HEK293 (cell line): ENCODE measurements around the gene CCDC178.

Experiments
- CTCF ChIA-PET: fragments of 350-600 bp; formaldehyde crosslinking; extraction: SDS; loops from one replicate; lab custom pipeline; 2021; ENCODE audit warnings: antibody characterized with exemption; lab: Yijun Ruan, JAX
- POLR2A ChIA-PET: fragments of 300-600 bp; formaldehyde crosslinking; extraction: SDS; loops from one replicate; lab custom pipeline; 2020; ENCODE audit warnings: antibody characterized with exemption, inconsistent platforms; lab: Yijun Ruan, JAX
- H3K27ac ChIP-seq: fragments of 200-500 bp; sonication (Bioruptor generic); 2 replicates; pipeline ENCODE4 v1.5.1; 2014; ENCODE audit warnings: low read depth, low read length, control low read depth, inconsistent platforms; ENCODE audit errors: extremely low read depth
- H3K36me3 ChIP-seq, 2 experiments: fragments of 200-500 bp in 1 of 2; sonication (Bioruptor generic) in 1 of 2; 1 replicate in 1 of 2; 2 replicates in 1 of 2; pipeline ENCODE4 v1.5.1; 2014 to 2017; ENCODE audit warnings: inconsistent platforms in 2 of 2, low read length in 2 of 2; ENCODE audit not compliant: control insufficient read depth in 2 of 2, insufficient read depth in 1 of 2
- H3K4me1 ChIP-seq: fragments of 200-500 bp; sonication (Bioruptor generic); 2 replicates; pipeline ENCODE4 v1.5.1; 2014; ENCODE audit warnings: mild to moderate bottlenecking, low read length, inconsistent platforms; ENCODE audit not compliant: control insufficient read depth, insufficient read depth
- H3K4me3 ChIP-seq: 2 replicates; pipeline ENCODE4 v1.5.1; 2011; ENCODE audit warnings: low read depth, mild to moderate bottlenecking, control low read depth, low read length, moderate library complexity
- H3K9me3 ChIP-seq: fragments of 200-500 bp; sonication (Bioruptor generic); 2 replicates; pipeline ENCODE4 v1.5.1; 2014; ENCODE audit warnings: low read depth, low read length, inconsistent platforms; ENCODE audit not compliant: control insufficient read depth, insufficient read depth
- BCL11B ChIP-seq: fragments of 450-650 bp; formaldehyde crosslinking; IDR thresholded peaks from 2 replicates; pipeline ENCODE4 v1.5.1; 2016; ENCODE audit warnings: low read depth, missing biosample characterization, missing genetic modification characterization
- HOXA7 ChIP-seq: sonication (generic); formaldehyde crosslinking; IDR thresholded peaks from 2 replicates; pipeline ENCODE4 v1.8.1; 2022; ENCODE audit warnings: missing genetic modification reagents, borderline replicate concordance
- KLF8 ChIP-seq: fragments of 450-650 bp; formaldehyde crosslinking; IDR thresholded peaks from 2 replicates; pipeline ENCODE4 v1.5.1; 2016; ENCODE audit warnings: missing biosample characterization, missing genetic modification characterization
- MZF1 ChIP-seq: fragments of 450-650 bp; formaldehyde crosslinking; IDR thresholded peaks from 2 replicates; pipeline ENCODE4 v1.5.1; 2017; ENCODE audit warnings: missing biosample characterization, missing genetic modification characterization, borderline replicate concordance
- PRDM10 ChIP-seq: fragments of 450-650 bp; formaldehyde crosslinking; IDR thresholded peaks from 2 replicates; pipeline ENCODE4 v1.5.1; 2016; ENCODE audit warnings: missing biosample characterization, missing genetic modification characterization
- ZBTB10 ChIP-seq: fragments of 450-650 bp; formaldehyde crosslinking; IDR thresholded peaks from 2 replicates; pipeline ENCODE4 v1.5.1; 2016; ENCODE audit warnings: missing biosample characterization, missing genetic modification characterization
- ZBTB48 ChIP-seq: fragments of 450-650 bp; formaldehyde crosslinking; IDR thresholded peaks from 2 replicates; pipeline ENCODE4 v1.5.1; 2016; ENCODE audit warnings: missing biosample characterization, missing genetic modification characterization
- ZBTB7A ChIP-seq: fragments of 450-650 bp; formaldehyde crosslinking; IDR thresholded peaks from 2 replicates; pipeline ENCODE4 v1.5.1; 2016; ENCODE audit warnings: low read depth, missing biosample characterization, missing genetic modification characterization
- ZFHX2 ChIP-seq: fragments of 450-650 bp; formaldehyde crosslinking; conservative IDR thresholded peaks from 2 replicates; pipeline ENCODE4 v1.5.1; 2016; ENCODE audit warnings: missing biosample characterization, missing genetic modification characterization
- ZNF335 ChIP-seq: fragments of 450-650 bp; formaldehyde crosslinking; conservative IDR thresholded peaks from 2 replicates; pipeline ENCODE4 v1.5.1; 2016; ENCODE audit warnings: missing biosample characterization, missing genetic modification characterization
- ZNF449 ChIP-seq: fragments of 450-650 bp; formaldehyde crosslinking; IDR thresholded peaks from 2 replicates; pipeline ENCODE4 v1.5.1; 2017; ENCODE audit warnings: missing biosample characterization, mild to moderate bottlenecking, missing genetic modification characterization, moderate library complexity
- ZNF624 ChIP-seq: fragments of 450-650 bp; formaldehyde crosslinking; IDR thresholded peaks from 2 replicates; pipeline ENCODE4 v1.5.1; 2017; ENCODE audit warnings: missing biosample characterization, missing genetic modification characterization
- ZNF645 ChIP-seq: fragments of 450-650 bp; formaldehyde crosslinking; IDR thresholded peaks from 2 replicates; pipeline ENCODE4; 2016; ENCODE audit warnings: missing biosample characterization, missing genetic modification characterization
- ZNF654 ChIP-seq: fragments of 450-650 bp; formaldehyde crosslinking; IDR thresholded peaks from 2 replicates; pipeline ENCODE4 v1.5.1; 2016; ENCODE audit warnings: low read depth, missing biosample characterization, missing genetic modification characterization
- ZNF670 ChIP-seq: fragments of 450-650 bp; formaldehyde crosslinking; IDR thresholded peaks from 2 replicates; pipeline ENCODE4 v1.5.1; 2016; ENCODE audit warnings: missing biosample characterization, missing genetic modification characterization, low read depth
- ZSCAN16 ChIP-seq: fragments of 450-650 bp; formaldehyde crosslinking; IDR thresholded peaks from 2 replicates; pipeline ENCODE4 v1.5.1; 2016; ENCODE audit warnings: missing biosample characterization, missing genetic modification characterization
- ZSCAN23 ChIP-seq: fragments of 450-650 bp; formaldehyde crosslinking; IDR thresholded peaks from 2 replicates; pipeline ENCODE4 v1.5.1; 2016; ENCODE audit warnings: missing biosample characterization, missing genetic modification characterization
- TF ChIP-seq, protein P1 (sequence below): fragments of 450-650 bp; formaldehyde crosslinking; IDR thresholded peaks from 2 replicates; pipeline ENCODE4 v1.5.1; 2017; ENCODE audit warnings: missing biosample characterization, missing genetic modification characterization
- TF ChIP-seq, protein P2 (sequence below): fragments of 450-650 bp; formaldehyde crosslinking; IDR thresholded peaks from 2 replicates; pipeline ENCODE4 v1.5.1; 2016; ENCODE audit warnings: missing biosample characterization, missing genetic modification characterization
- TF ChIP-seq, protein P3 (sequence below): sonication (generic); formaldehyde crosslinking; IDR thresholded peaks from 2 replicates; pipeline ENCODE4 v1.8.1; 2022; ENCODE audit warnings: mild to moderate bottlenecking, moderate library complexity, missing genetic modification reagents

Gene CCDC178

DNA sequence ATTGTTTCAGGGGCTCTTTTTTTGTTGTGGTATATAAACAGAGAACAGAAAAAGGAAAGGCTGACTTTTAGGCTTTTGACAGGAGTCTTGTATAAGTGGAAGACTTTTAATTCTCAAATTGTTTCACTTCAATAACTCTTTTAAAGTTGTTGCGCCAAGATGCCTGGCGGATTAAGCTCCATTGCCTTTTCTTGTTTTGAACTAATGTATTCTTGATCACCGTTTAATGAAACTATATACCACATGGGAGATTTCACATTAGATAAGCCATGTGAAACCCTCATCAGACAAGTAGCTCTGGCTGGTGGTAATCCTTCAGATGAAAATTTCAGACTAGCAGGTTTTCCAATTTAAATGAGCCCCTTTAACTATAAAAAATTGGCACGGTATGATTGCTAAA, 257.4 kb downstream of the CCDC178 start:
- CTCF ChIA-PET: interaction anchor here (0.6 to 2.0 kb wide), 2 partner anchors 18 to 742 kb away, joined by 3 to 11 read pairs; no protein-coding TSS in a partner anchor
- POLR2A ChIA-PET: no interaction called here
- H3K36me3 ChIP-seq: no peaks in the 10 kb centered on the region
- no peak overlapping the region for H3K27ac ChIP-seq
- H3K4me3 ChIP-seq: no peak overlapping the region
- H3K4me1 ChIP-seq: no peaks in the 10 kb centered on the region
- TF ChIP-seq, protein P1, sequence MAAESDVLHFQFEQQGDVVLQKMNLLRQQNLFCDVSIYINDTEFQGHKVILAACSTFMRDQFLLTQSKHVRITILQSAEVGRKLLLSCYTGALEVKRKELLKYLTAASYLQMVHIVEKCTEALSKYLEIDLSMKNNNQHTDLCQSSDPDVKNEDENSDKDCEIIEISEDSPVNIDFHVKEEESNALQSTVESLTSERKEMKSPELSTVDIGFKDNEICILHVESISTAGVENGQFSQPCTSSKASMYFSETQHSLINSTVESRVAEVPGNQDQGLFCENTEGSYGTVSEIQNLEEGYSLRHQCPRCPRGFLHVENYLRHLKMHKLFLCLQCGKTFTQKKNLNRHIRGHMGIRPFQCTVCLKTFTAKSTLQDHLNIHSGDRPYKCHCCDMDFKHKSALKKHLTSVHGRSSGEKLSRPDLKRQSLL (tag by site-specific recombination): no peak
- TF ChIP-seq ZNF654 (tag by site-specific recombination): no peak
- no peak for TF ChIP-seq ZNF624
- TF ChIP-seq ZBTB10 (tag by site-specific recombination): no peak
- TF ChIP-seq ZBTB7A (tag by site-specific recombination): no peak
- TF ChIP-seq ZNF645 (tag by site-specific recombination): no peak
- TF ChIP-seq HOXA7 (CRISPR knock-in tag): no peak
- TF ChIP-seq BCL11B (tag by site-specific recombination): no peak
- no peak for TF ChIP-seq ZNF335 (tag by site-specific recombination)
- TF ChIP-seq, protein P2, sequence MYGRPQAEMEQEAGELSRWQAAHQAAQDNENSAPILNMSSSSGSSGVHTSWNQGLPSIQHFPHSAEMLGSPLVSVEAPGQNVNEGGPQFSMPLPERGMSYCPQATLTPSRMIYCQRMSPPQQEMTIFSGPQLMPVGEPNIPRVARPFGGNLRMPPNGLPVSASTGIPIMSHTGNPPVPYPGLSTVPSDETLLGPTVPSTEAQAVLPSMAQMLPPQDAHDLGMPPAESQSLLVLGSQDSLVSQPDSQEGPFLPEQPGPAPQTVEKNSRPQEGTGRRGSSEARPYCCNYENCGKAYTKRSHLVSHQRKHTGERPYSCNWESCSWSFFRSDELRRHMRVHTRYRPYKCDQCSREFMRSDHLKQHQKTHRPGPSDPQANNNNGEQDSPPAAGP (tag by site-specific recombination): no peak
- TF ChIP-seq ZNF670 (tag by site-specific recombination): no peak
- TF ChIP-seq ZBTB48 (tag by site-specific recombination): no peak
- TF ChIP-seq ZFHX2 (tag by site-specific recombination): no peak
- no peak for TF ChIP-seq MZF1 (tag by site-specific recombination)
- no peak for TF ChIP-seq ZNF449 (tag by site-specific recombination)
- TF ChIP-seq KLF8: no peak
- TF ChIP-seq ZSCAN16: no peak
- TF ChIP-seq, protein P3, sequence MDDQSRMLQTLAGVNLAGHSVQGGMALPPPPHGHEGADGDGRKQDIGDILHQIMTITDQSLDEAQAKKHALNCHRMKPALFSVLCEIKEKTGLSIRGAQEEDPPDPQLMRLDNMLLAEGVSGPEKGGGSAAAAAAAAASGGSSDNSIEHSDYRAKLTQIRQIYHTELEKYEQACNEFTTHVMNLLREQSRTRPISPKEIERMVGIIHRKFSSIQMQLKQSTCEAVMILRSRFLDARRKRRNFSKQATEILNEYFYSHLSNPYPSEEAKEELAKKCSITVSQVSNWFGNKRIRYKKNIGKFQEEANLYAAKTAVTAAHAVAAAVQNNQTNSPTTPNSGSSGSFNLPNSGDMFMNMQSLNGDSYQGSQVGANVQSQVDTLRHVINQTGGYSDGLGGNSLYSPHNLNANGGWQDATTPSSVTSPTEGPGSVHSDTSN: no peak
- TF ChIP-seq PRDM10: no peak
- no peak for TF ChIP-seq ZSCAN23
- H3K9me3 ChIP-seq: no peaks in the 10 kb centered on the region
